GM12878 (cell line): Measurements from ENCODE around the gene JMJD7.

Experiments used
- BCL11A ChIP-seq: IDR thresholded peaks from 2 replicates; pipeline ENCODE4 v1.6.1; 2011; ENCODE audit warnings: low read depth, low read length
- EZH2 ChIP-seq: IDR thresholded peaks from 2 replicates; pipeline ENCODE4 v1.6.1; 2012; ENCODE audit warnings: low read depth, mild to moderate bottlenecking, control low read depth, inconsistent platforms, low read length, borderline replicate concordance; ENCODE audit not compliant: control insufficient read depth
- FOS ChIP-seq: IDR thresholded peaks from 3 replicates; pipeline ENCODE4 v1.6.1; 2011; ENCODE audit warnings: borderline replicate concordance; ENCODE audit not compliant: insufficient read length; ENCODE audit errors: extremely low read depth
- GATAD2B ChIP-seq: fragments of 450-650 bp; conservative IDR thresholded peaks from 2 replicates; pipeline ENCODE4 v1.6.1; 2017; ENCODE audit warnings: low read depth, mild to moderate bottlenecking, moderate library complexity
- HDGF ChIP-seq: fragments of 450-650 bp; IDR thresholded peaks from 2 replicates; pipeline ENCODE4 v1.6.1; 2016; ENCODE audit warnings: antibody characterized with exemption
- RBBP5 ChIP-seq: fragments of 200-600 bp; sonication (generic); conservative IDR thresholded peaks from 2 replicates; pipeline ENCODE4 v1.6.1; 2016
- ZNF274 ChIP-seq: IDR thresholded peaks from one replicate; pipeline ENCODE4 v1.8.0; 2011; ENCODE audit not compliant: insufficient read length, insufficient read depth
- TF ChIP-seq, protein P1 (sequence below), 3 experiments: IDR thresholded peaks in 2 of 3; conservative IDR thresholded peaks in 1 of 3; 2 replicates each; pipeline ENCODE4 v1.5.1; 2011; ENCODE audit warnings: low read depth in 3 of 3, low read length in 3 of 3, mild to moderate bottlenecking in 3 of 3, control low read depth in 2 of 3, moderate library complexity in 2 of 3, inconsistent platforms in 1 of 3, mixed read lengths in 1 of 3; ENCODE audit not compliant: control insufficient read depth in 2 of 3, insufficient read depth in 1 of 3; ENCODE audit errors: extremely low read depth in 1 of 3
- TF ChIP-seq, protein P2 (sequence below): IDR thresholded peaks from 2 replicates; pipeline ENCODE4 v1.6.1; 2011; ENCODE audit warnings: mild to moderate bottlenecking, low read depth, low read length, moderate library complexity; ENCODE audit not compliant: insufficient replicate concordance
- TF ChIP-seq, protein P3 (sequence below): IDR thresholded peaks from 2 replicates; pipeline ENCODE4 v1.6.1; 2012; ENCODE audit warnings: low read depth, low read length, improper control_type of control experiment

- TF ChIP-seq, protein P1, sequence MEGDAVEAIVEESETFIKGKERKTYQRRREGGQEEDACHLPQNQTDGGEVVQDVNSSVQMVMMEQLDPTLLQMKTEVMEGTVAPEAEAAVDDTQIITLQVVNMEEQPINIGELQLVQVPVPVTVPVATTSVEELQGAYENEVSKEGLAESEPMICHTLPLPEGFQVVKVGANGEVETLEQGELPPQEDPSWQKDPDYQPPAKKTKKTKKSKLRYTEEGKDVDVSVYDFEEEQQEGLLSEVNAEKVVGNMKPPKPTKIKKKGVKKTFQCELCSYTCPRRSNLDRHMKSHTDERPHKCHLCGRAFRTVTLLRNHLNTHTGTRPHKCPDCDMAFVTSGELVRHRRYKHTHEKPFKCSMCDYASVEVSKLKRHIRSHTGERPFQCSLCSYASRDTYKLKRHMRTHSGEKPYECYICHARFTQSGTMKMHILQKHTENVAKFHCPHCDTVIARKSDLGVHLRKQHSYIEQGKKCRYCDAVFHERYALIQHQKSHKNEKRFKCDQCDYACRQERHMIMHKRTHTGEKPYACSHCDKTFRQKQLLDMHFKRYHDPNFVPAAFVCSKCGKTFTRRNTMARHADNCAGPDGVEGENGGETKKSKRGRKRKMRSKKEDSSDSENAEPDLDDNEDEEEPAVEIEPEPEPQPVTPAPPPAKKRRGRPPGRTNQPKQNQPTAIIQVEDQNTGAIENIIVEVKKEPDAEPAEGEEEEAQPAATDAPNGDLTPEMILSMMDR (IDR thresholded peaks at IDR 0.05 in 2 of 3, conservative IDR thresholded peaks at IDR 0.05 in 1 of 3; ENCODE audit: control insufficient read depth in 2 of 3, extremely low read depth in 1 of 3, insufficient read depth in 1 of 3, low read depth in 3 of 3, low read length in 3 of 3) = no peak
- TF ChIP-seq, protein P2, sequence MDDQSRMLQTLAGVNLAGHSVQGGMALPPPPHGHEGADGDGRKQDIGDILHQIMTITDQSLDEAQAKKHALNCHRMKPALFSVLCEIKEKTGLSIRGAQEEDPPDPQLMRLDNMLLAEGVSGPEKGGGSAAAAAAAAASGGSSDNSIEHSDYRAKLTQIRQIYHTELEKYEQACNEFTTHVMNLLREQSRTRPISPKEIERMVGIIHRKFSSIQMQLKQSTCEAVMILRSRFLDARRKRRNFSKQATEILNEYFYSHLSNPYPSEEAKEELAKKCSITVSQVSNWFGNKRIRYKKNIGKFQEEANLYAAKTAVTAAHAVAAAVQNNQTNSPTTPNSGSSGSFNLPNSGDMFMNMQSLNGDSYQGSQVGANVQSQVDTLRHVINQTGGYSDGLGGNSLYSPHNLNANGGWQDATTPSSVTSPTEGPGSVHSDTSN = no peak
- TF ChIP-seq BCL11A = no peak
- TF ChIP-seq FOS = no peak
- no peak for TF ChIP-seq ZNF274
- TF ChIP-seq GATAD2B = no peak
- no peak for TF ChIP-seq EZH2
- TF ChIP-seq HDGF = no peak
- TF ChIP-seq, protein P3, sequence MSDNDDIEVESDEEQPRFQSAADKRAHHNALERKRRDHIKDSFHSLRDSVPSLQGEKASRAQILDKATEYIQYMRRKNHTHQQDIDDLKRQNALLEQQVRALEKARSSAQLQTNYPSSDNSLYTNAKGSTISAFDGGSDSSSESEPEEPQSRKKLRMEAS = no peak
- no peak for TF ChIP-seq RBBP5
Measured at GRCh38 chr15:41822471-41822870, 5.4 kb upstream of the JMJD7 start.
